ENCODE results near the gene THRAP3.

Gene THRAP3

GRCh38 chr1:36247538-36247937 lies 23.3 kb downstream of the THRAP3 start:
- no peak for TF ChIP-seq SIN3A (IDR thresholded peaks at IDR 0.05; ENCODE audit: borderline replicate concordance, insufficient read depth, low read length)
- TF ChIP-seq FOXP2 (optimal IDR thresholded peaks at IDR 0.05; ENCODE audit: borderline replicate concordance, extremely low read depth, extremely low read length, insufficient read depth), result no peak
- no peak for TF ChIP-seq REST (IDR thresholded peaks at IDR 0.05; ENCODE audit: insufficient read depth in 1 of 2, low read depth in 2 of 2, low read length in 2 of 2)
- TF ChIP-seq POLR2AphosphoS5 (IDR thresholded peaks at IDR 0.05; ENCODE audit: low read depth, low read length), result no peak

- TF ChIP-seq FOXP2 (optimal IDR thresholded peaks at IDR 0.05; ENCODE audit: borderline replicate concordance, extremely low read depth, extremely low read length, insufficient read depth) (no peak), TAF1 (IDR thresholded peaks at IDR 0.05; ENCODE audit: borderline replicate concordance, insufficient read depth, low read length) (no peak), REST (IDR thresholded peaks at IDR 0.05; ENCODE audit: insufficient read depth in 1 of 2, low read depth in 2 of 2, low read length in 2 of 2) (no peak), POLR2AphosphoS5 (IDR thresholded peaks at IDR 0.05; ENCODE audit: low read depth, low read length) (no peak), SIN3A (IDR thresholded peaks at IDR 0.05; ENCODE audit: borderline replicate concordance, insufficient read depth, low read length) (no peak)
Measured at GRCh38 chr1:36248250-36248894, 24.1 kb downstream of the THRAP3 start.

- no peak for TF ChIP-seq REST (IDR thresholded peaks at IDR 0.05; ENCODE audit: insufficient read depth in 1 of 2, low read depth in 2 of 2, low read length in 2 of 2)
- TF ChIP-seq POLR2AphosphoS5 (IDR thresholded peaks at IDR 0.05; ENCODE audit: low read depth, low read length), result no peak
- TF ChIP-seq TAF1 (IDR thresholded peaks at IDR 0.05; ENCODE audit: borderline replicate concordance, insufficient read depth, low read length), result no peak
- TF ChIP-seq FOXP2 (optimal IDR thresholded peaks at IDR 0.05; ENCODE audit: borderline replicate concordance, extremely low read depth, extremely low read length, insufficient read depth), result no peak
- no peak for TF ChIP-seq SIN3A (IDR thresholded peaks at IDR 0.05; ENCODE audit: borderline replicate concordance, insufficient read depth, low read length)
Measured at GRCh38 chr1:36251794-36252481, 27.7 kb downstream of the THRAP3 start.

- TF ChIP-seq SIN3A (IDR thresholded peaks at IDR 0.05; ENCODE audit: borderline replicate concordance, insufficient read depth, low read length) (no peak), FOXP2 (optimal IDR thresholded peaks at IDR 0.05; ENCODE audit: borderline replicate concordance, extremely low read depth, extremely low read length, insufficient read depth) (no peak), POLR2AphosphoS5 (IDR thresholded peaks at IDR 0.05; ENCODE audit: low read depth, low read length) (no peak), REST (IDR thresholded peaks at IDR 0.05; ENCODE audit: insufficient read depth in 1 of 2, low read depth in 2 of 2, low read length in 2 of 2) (no peak), TAF1 (IDR thresholded peaks at IDR 0.05; ENCODE audit: borderline replicate concordance, insufficient read depth, low read length) (no peak)
Measured at GRCh38 chr1:36253161-36253862, 29.1 kb downstream of the THRAP3 start.
